Panc1 (cell line): ENCODE results near the gene BCL11B. TPM values are rescaled to one million over a fixed set of nuclear protein-coding genes. Genes with fewer than 3 reads are reported as not detected.

Source experiments
- ATAC-seq: fragments of 200-7000 bp; cut with Tn5 transposase; 2 replicates; pipeline ENCODE4 v1.9.1; 2020; ENCODE audit warnings: mild to moderate bottlenecking, moderate library complexity
- BruUV-seq: library from RNA; stranded (reverse); fragments of 400-500 nt; replicated peaks from 2 replicates; lab custom pipeline; 2021; lab: Mats Ljungman, UMichigan
- CTCF ChIA-PET: fragments of 300-600 bp; sonication (Branson Sonifier 250); formaldehyde crosslinking; loops from one replicate; lab custom pipeline; 2022; ENCODE audit warnings: antibody characterized with exemption; lab: Charles Lee
- POLR2A ChIA-PET: fragments of 300-600 bp; sonication (Branson Sonifier 250); formaldehyde crosslinking; loops from one replicate; lab custom pipeline; 2022; ENCODE audit warnings: antibody characterized with exemption; lab: Charles Lee
- DNase-seq: peaks from one replicate; pipeline ENCODE4 v3.0.0-alpha.2; 2010; ENCODE audit warnings: low read depth, low spot score
- H3K27ac ChIP-seq: 2 replicates; pipeline ENCODE4 v1.5.1; 2011; ENCODE audit warnings: mild to moderate bottlenecking, low read length, inconsistent platforms
- H3K27me3 ChIP-seq: fragments of 200-500 bp; sonication (Bioruptor generic); 2 replicates; pipeline ENCODE4 v1.6.0; 2014; ENCODE audit warnings: low read length, inconsistent platforms; ENCODE audit not compliant: control insufficient read depth, insufficient read depth
- H3K36me3 ChIP-seq: fragments of 200-500 bp; sonication (Bioruptor generic); 2 replicates; pipeline ENCODE4 v1.5.1; 2014; ENCODE audit warnings: inconsistent platforms, mild to moderate bottlenecking, low read length, moderate library complexity; ENCODE audit not compliant: control insufficient read depth, insufficient read depth
- H3K4me1 ChIP-seq: 2 replicates; pipeline ENCODE4 v1.5.1; 2011; ENCODE audit warnings: inconsistent platforms, mild to moderate bottlenecking, low read length, moderate library complexity; ENCODE audit not compliant: control insufficient read depth, insufficient read depth
- H3K4me3 ChIP-seq, 2 experiments: 2 replicates each; pipeline ENCODE4 v1.5.1; 2011 to 2012; ENCODE audit warnings: low read depth in 2 of 2, low read length in 2 of 2, mild to moderate bottlenecking in 2 of 2, inconsistent platforms in 1 of 2, moderate library complexity in 1 of 2
- H3K9me3 ChIP-seq: fragments of 200-500 bp; sonication (Bioruptor generic); 2 replicates; pipeline ENCODE4 v1.5.1; 2014; ENCODE audit warnings: low read depth, mild to moderate bottlenecking, inconsistent platforms, low read length, moderate library complexity; ENCODE audit not compliant: control insufficient read depth, insufficient read depth
- CTCF ChIP-seq: fragments of 450-650 bp; IDR thresholded peaks from 2 replicates; pipeline ENCODE4 v1.5.1; 2017; ENCODE audit warnings: mild to moderate bottlenecking
- POLR2AphosphoS5 ChIP-seq: IDR thresholded peaks from 2 replicates; pipeline ENCODE4 v1.6.1; 2012; ENCODE audit warnings: mild to moderate bottlenecking, low read depth, low read length, moderate library complexity
- REST ChIP-seq, 2 experiments: IDR thresholded peaks; 2 replicates each; pipeline ENCODE4 v1.6.1; 2011 to 2012; ENCODE audit warnings: low read depth in 2 of 2, control low read depth in 1 of 2, low read length in 1 of 2, mild to moderate bottlenecking in 1 of 2, moderate library complexity in 1 of 2; ENCODE audit not compliant: insufficient read depth in 1 of 2
- SIN3A ChIP-seq: IDR thresholded peaks from 2 replicates; pipeline ENCODE4 v1.6.1; 2012; ENCODE audit warnings: low read depth, mild to moderate bottlenecking, low read length, moderate library complexity, borderline replicate concordance; ENCODE audit not compliant: insufficient read depth
- TCF7L2 ChIP-seq: IDR thresholded peaks from 2 replicates; pipeline ENCODE4 v1.6.1; 2011; ENCODE audit warnings: mild to moderate bottlenecking, low read depth, low read length, inconsistent platforms
- in situ Hi-C: cut with HindIII; loops from 2 replicates; pipeline ENCODE4 v1.10.0; 2016; ENCODE audit warnings: low sequenced_read_pairs, low pct_unique_long_range_greater_than_20kb
- intact Hi-C: fragments of 100-400 bp; cut with micrococcal nuclease; formaldehyde crosslinking; loops from one replicate; pipeline ENCODE4 v1.10.0; 2022; ENCODE audit not compliant: unreplicated experiment
- total RNA-seq: library from RNA; stranded (reverse); gene quantifications from one replicate; pipeline ENCODE4 v1.2.1, GENCODE V29; 2021; ENCODE audit not compliant: unreplicated experiment

The BCL11B gene
- total RNA-seq, 1 experiment from 2014 or later: 0.23 TPM

GRCh38 chr14:99262977-99263448 lies 9.0 kb downstream of the BCL11B start:
- no peak overlapping the region for H3K4me3 ChIP-seq
- no peak for TF ChIP-seq CTCF
- TF ChIP-seq REST (IDR thresholded peaks at IDR 0.05; ENCODE audit: insufficient read depth in 1 of 2, low read depth in 2 of 2, low read length in 1 of 2): no peak
- no peak for TF ChIP-seq POLR2AphosphoS5
- TF ChIP-seq SIN3A: no peak
- no peak for TF ChIP-seq TCF7L2
- no TSS peak for BruUV-seq
- ChIA-PET POLR2A (no interaction called here), CTCF (no interaction called here)
- ATAC-seq (no peak), DNase-seq (no peak)
- no peaks in the 10 kb centered on the region; the same call in 1 of the 2 replicates for H3K4me1 ChIP-seq
- no peaks in the 10 kb centered on the region for H3K9me3 ChIP-seq
- in situ Hi-C loops (no loop called here), intact Hi-C loops (no loop called here)
- H3K36me3 ChIP-seq: no peaks in the 10 kb centered on the region
- peaks cover 2% of the 10 kb centered on the region for H3K27me3 ChIP-seq
- no peak overlapping the region for H3K27ac ChIP-seq

GRCh38 chr14:99261912-99262787 lies 9.8 kb downstream of the BCL11B start:
- peaks cover 2% of the 10 kb centered on the region for H3K27me3 ChIP-seq
- H3K4me3 ChIP-seq: no peak overlapping the region
- ChIA-PET CTCF (interaction anchor here (0.7 kb wide), 1 partner anchor 127 kb away, joined by 4 read pairs; no protein-coding TSS in a partner anchor), POLR2A (interaction anchor here (0.6 kb wide), 2 partner anchors 148 to 620 kb away, joined by 3 to 21 read pairs; no protein-coding TSS in a partner anchor)
- no peaks in the 10 kb centered on the region; the same call in 1 of the 2 replicates for H3K4me1 ChIP-seq
- in situ Hi-C loops (no loop called here), intact Hi-C loops (no loop called here)
- TF ChIP-seq TCF7L2: no peak
- no peak for TF ChIP-seq SIN3A
- no peak for TF ChIP-seq CTCF
- no peak for TF ChIP-seq REST (IDR thresholded peaks at IDR 0.05; ENCODE audit: insufficient read depth in 1 of 2, low read depth in 2 of 2, low read length in 1 of 2)
- TF ChIP-seq POLR2AphosphoS5: no peak
- no TSS peak for BruUV-seq
- no peaks in the 10 kb centered on the region for H3K36me3 ChIP-seq
- DNase-seq (no peak), ATAC-seq (no peak)
- no peaks in the 10 kb centered on the region for H3K9me3 ChIP-seq
- no peak overlapping the region for H3K27ac ChIP-seq
